Activated naive CD4-positive, alpha-beta T cell treated with anti-CD3 and anti-CD28 coated beads, Interleukin-2, amount 50 U/mL, for 72 hours (primary cell): ENCODE results near the gene CARNS1. TPM values are rescaled to one million over a fixed set of nuclear protein-coding genes. Genes with fewer than 3 reads are reported as not detected.

Experiments used
- ATAC-seq, 2 donors: fragments of 150-1000 bp; cut with Tn5 transposase; 2 replicates each; pipeline ENCODE4 v1.10.0; 2021; ENCODE audit warnings: mild to moderate bottlenecking in 2 of 2, moderate library complexity in 2 of 2
- DNase-seq, 2 donors: peaks; one replicate each; pipeline ENCODE4 v3.0.0; 2021 to 2022; ENCODE audit warnings: low spot score in 2 of 2
- H3K27ac Mint-ChIP-seq, 2 donors: one replicate each; pipeline ENCODE4 v1.8.0; 2022; ENCODE audit warnings: mild to moderate bottlenecking in 2 of 2, mixed read lengths in 2 of 2
- H3K36me3 Mint-ChIP-seq, 2 donors: one replicate each; pipeline ENCODE4 v1.8.0; 2022; ENCODE audit warnings: mixed read lengths in 2 of 2
- H3K9me3 Mint-ChIP-seq, 2 donors: one replicate each; pipeline ENCODE4 v1.8.0; 2022; ENCODE audit warnings: mixed read lengths in 2 of 2
- total RNA-seq, 2 donors: library from RNA; stranded (reverse); gene quantifications; one replicate each; pipeline ENCODE4 v1.2.3, GENCODE V29; 2022

Gene CARNS1
- total RNA-seq, 2 donors from 2014 or later = 1.4 to 4.5 TPM

DNA sequence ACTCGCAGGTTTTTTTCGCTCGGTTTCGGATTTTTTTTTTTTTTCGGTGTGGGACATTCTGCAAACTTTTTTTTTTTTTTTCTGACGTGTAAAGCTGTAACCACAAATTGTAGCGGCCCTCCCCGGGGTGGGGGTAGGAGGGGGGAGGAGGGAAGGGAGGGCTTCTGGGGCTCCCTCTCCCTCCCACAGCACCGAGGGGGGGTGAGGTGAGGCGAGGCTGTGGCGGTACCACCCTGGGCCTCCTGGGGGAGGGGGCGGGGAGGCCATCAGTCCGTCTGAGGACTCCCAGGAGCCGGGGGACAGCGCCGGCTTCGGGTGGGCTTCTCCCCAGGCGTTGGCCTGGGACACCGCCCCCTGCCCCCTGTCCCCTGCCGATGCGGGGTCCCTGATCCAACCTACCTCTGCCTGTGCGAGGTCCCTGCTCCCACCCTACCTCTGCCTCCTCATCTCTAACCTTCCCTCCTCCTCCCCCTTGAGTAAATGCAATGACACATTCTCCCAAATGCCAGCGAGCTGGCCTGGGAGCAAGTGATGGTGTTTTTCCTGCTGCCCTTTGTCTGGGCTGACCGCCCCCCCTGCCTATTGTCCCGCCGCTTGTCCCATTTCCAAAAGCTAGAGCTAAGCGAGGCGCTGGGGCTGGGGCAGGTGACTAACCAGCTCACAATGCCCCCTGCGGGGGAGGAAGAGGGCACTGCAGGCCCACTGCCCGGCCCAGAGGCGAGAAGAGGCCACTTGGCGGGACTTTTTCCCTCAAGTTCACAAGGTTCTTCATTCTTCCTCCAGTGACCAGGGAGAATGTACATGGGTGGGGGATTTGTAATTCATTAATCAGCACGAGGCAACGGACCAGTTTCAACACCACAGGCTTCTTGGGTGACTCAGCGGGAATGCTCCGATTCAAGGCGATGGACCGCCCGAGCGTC is 41.6 kb upstream of the CARNS1 start:
- H3K27ac Mint-ChIP-seq = peak overlapping the region in 1 of 2 donors; percentile 21
- H3K9me3 Mint-ChIP-seq = no peaks in the 10 kb centered on the region
- ATAC-seq (peak; percentile 59 to 80), DNase-seq (peak; percentile 54 to 78)
- no peaks in the 10 kb centered on the region for H3K36me3 Mint-ChIP-seq

- no peaks in the 10 kb centered on the region for H3K9me3 Mint-ChIP-seq
- no peak overlapping the region for H3K27ac Mint-ChIP-seq
- no peak for ATAC-seq
- no peak for DNase-seq
- H3K36me3 Mint-ChIP-seq = no peaks in the 10 kb centered on the region
Measured at GRCh38 chr11:67374571-67375281, 40.8 kb upstream of the CARNS1 start.

DNA sequence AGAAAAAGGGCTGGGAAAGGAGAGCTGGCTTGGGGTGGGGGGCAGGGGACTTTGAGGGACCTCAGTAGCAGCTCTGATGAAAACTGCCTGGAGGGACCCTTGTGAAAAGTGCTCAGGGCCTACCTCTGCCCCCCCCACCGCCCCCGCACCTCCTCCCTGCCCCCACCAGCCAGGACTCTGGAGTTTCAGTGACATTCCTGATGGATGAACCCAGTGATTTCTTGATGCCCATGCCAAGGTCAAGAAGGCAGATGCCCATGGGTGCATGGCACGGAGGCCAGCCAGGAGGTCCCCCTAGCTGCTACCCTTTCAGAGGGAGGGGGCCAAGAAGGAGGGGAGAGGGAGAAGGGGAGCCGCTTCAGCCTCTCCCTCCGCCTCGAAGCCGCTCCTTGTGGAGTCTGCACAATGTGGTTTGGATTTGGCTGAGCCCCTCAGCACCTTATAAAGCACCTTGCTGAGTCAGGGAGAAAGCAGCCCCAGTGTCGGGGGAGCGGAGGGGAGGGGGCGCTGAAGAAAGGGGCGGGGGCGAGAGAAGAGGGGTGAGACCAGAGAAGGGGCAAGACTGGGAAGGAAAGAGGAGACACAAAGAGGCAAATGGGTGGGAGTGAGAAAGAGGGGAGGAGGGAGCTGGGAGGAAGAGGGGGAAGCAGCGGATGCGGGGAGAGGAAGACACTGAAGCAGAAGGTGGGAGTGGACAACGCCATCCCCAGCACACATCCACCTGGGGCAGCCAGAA is 40.0 kb upstream of the CARNS1 start:
- H3K36me3 Mint-ChIP-seq = no peaks in the 10 kb centered on the region
- no peaks in the 10 kb centered on the region for H3K9me3 Mint-ChIP-seq
- DNase-seq (no peak), ATAC-seq (no peak)
- H3K27ac Mint-ChIP-seq = no peak overlapping the region

- no peak overlapping the region for H3K27ac Mint-ChIP-seq
- DNase-seq = no peak
Measured at GRCh38 chr11:67376063-67376820, 39.2 kb upstream of the CARNS1 start.

DNA sequence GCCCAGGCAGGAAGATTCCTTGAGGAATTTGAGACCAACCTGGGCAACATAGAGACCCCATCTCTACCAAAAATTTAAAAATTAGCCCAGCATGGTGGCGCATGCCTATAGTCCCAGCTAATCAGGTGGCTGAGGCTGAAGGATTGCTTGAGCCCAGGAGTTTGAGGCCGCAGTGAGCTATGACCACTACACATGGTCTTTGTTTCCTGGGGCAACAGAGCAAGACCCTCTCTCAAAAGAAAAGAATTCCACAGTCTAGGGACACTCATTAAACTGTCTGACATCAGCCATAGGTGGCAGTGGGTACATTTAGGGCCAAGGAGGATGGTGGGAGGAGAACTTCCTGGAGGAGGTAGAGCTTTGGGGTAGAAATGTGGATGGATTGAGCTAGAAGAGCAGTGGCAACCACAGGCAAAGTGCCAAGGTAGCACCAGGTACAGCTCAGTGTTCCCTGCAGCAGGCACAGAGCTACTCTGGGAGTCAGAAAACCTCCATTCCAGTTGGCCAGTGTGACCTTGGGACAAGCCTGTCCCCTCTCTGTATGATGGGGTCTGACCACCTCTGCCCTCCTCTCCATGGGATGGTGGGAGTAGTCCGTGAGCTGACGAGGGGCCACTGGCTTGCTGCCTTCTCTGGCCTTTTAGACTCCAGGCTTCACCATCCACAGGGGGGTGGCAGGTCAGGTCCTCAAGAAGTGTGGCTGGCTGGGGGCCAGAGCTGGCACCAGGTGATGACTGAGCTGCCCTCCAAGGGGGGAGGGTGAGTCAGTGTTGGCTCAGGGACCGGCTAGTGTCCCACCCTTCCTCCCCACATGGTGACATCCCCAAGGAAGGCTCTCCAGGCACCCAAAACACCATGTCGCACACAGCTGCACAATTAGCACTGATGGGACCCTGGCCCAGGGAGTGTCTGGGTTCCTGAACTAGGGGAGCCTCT is 38.3 kb upstream of the CARNS1 start:
- no peak overlapping the region for H3K27ac Mint-ChIP-seq
- ATAC-seq = no peak
- no peaks in the 10 kb centered on the region for H3K36me3 Mint-ChIP-seq
- no peaks in the 10 kb centered on the region for H3K9me3 Mint-ChIP-seq
- no peak for DNase-seq

More at GRCh38 chr11:67376063-67376820, 39.2 kb upstream of the CARNS1 start:
- Mint-ChIP-seq H3K36me3 (no peaks in the 10 kb centered on the region), H3K9me3 (no peaks in the 10 kb centered on the region)
- ATAC-seq = no peak

DNA sequence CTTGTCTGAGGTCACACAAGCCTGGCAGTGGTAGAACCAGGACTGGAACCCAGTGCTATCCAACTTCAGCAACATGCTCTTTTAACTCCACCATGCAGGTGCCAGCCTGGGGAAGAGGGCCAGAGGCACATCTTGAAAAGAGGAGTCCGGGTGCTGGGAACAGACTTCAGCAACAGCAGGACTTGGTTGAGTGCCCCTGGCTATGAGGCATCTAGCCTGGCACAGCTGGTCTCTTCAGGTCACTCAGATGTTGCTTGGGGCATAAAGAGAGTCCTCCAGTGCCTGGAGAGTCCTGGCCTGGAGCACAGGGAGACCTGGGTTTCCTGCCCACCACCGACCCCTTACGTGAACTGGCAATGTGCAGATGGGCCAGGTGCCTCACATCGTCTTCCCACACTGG is 36.9 kb upstream of the CARNS1 start:
- DNase-seq (no peak), ATAC-seq (no peak)

GRCh38 chr11:67379061-67380058 is 36.1 kb upstream of the CARNS1 start:
- ATAC-seq (no peak), DNase-seq (no peak)
- H3K9me3 Mint-ChIP-seq = no peaks in the 10 kb centered on the region
- no peak overlapping the region for H3K27ac Mint-ChIP-seq
- H3K36me3 Mint-ChIP-seq = no peaks in the 10 kb centered on the region

More for the DNA sequence above, 36.9 kb upstream of the CARNS1 start:
- H3K27ac Mint-ChIP-seq = no peak overlapping the region
- H3K9me3 Mint-ChIP-seq = no peaks in the 10 kb centered on the region
- H3K36me3 Mint-ChIP-seq = no peaks in the 10 kb centered on the region

- Mint-ChIP-seq H3K9me3 (no peaks in the 10 kb centered on the region), H3K36me3 (no peaks in the 10 kb centered on the region), H3K27ac (peak overlapping the region in 1 of 2 donors; percentile 59)
- no peak for ATAC-seq
- no peak for DNase-seq
Measured at GRCh38 chr11:67381244-67381972, 34.1 kb upstream of the CARNS1 start.

GRCh38 chr11:67382276-67383136 is 33.0 kb upstream of the CARNS1 start:
- DNase-seq (peak; percentile 82 to 86), ATAC-seq (peak; percentile 93 to 95)
- H3K9me3 Mint-ChIP-seq = no peaks in the 10 kb centered on the region
- no peaks in the 10 kb centered on the region for H3K36me3 Mint-ChIP-seq
- H3K27ac Mint-ChIP-seq = no peak overlapping the region

GRCh38 chr11:67384851-67385366 is 30.6 kb upstream of the CARNS1 start:
- no peak for ATAC-seq
- Mint-ChIP-seq H3K27ac (peak overlapping the region in 1 of 2 donors; percentile 22), H3K36me3 (no peaks in the 10 kb centered on the region), H3K9me3 (no peaks in the 10 kb centered on the region)
- DNase-seq = no peak

DNA sequence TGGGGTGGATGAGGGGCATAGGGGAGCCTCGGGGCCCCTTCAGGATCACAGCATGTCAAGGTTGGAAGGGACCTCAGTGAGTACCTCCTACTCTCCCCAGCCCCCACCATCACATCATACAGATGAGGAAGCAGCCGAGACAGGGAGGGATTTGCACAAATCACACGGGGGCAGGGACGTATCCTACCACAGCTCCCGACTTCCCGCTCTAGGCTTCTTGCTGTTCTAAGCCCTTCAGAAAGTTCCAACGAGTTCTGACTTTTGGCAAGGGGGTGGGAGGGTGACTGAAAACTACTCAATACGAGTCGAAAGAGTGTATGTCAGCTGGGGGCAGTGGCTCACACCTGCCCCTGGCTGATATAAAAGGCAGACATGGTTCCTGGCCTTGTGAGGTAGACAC is 28.4 kb upstream of the CARNS1 start:
- no peaks in the 10 kb centered on the region for H3K36me3 Mint-ChIP-seq
- H3K9me3 Mint-ChIP-seq = no peaks in the 10 kb centered on the region
- DNase-seq (no peak), ATAC-seq (no peak)
- H3K27ac Mint-ChIP-seq = no peak overlapping the region

GRCh38 chr11:67387518-67387917 is 28.0 kb upstream of the CARNS1 start:
- DNase-seq (no peak), ATAC-seq (no peak)
- no peak overlapping the region for H3K27ac Mint-ChIP-seq
- H3K36me3 Mint-ChIP-seq = no peaks in the 10 kb centered on the region
- no peaks in the 10 kb centered on the region for H3K9me3 Mint-ChIP-seq

- Mint-ChIP-seq H3K27ac (no peak overlapping the region), H3K36me3 (peaks cover 0 to 9% of the 10 kb centered on the region in 2 donors), H3K9me3 (no peaks in the 10 kb centered on the region)
- ATAC-seq = peak; percentile 43
- DNase-seq = peak in 1 of 2 donors; percentile 62
Measured at GRCh38 chr11:67389477-67389876, 26.0 kb upstream of the CARNS1 start.
